AG04450 (cell line): ENCODE data around the gene MLF1. TPM values are rescaled to one million over a fixed set of nuclear protein-coding genes. Genes with fewer than 3 reads are reported as not detected.

Experiments used
- CTCF ChIA-PET: fragments of 300-600, 350-600 bp; formaldehyde crosslinking; extraction: SDS; loops from one replicate; lab custom pipeline; 2022; ENCODE audit warnings: antibody characterized with exemption, inconsistent platforms; lab: Charles Lee
- POLR2A ChIA-PET: fragments of 350-600 bp; formaldehyde crosslinking; extraction: SDS; loops from one replicate; lab custom pipeline; 2021; ENCODE audit warnings: antibody characterized with exemption, inconsistent platforms; lab: Yijun Ruan, JAX
- DNase-seq: peaks from one replicate; pipeline ENCODE4 v3.0.0-alpha.2; 2011; ENCODE audit warnings: low read depth, low spot score
- H3K27ac ChIP-seq: one replicate; pipeline ENCODE4 v1.5.1; 2012; ENCODE audit warnings: low read depth, low read length, control low read depth
- H3K27me3 ChIP-seq: one replicate; pipeline ENCODE4 v1.6.0; 2012; ENCODE audit warnings: low read length; ENCODE audit not compliant: control insufficient read depth, insufficient read depth
- H3K4me3 ChIP-seq: 2 replicates; pipeline ENCODE4 v1.5.1; 2011; ENCODE audit warnings: mild to moderate bottlenecking, low read depth, low read length, control low read depth
- H3K9me3 ChIP-seq: 2 replicates; pipeline ENCODE4 v1.5.1; 2012; ENCODE audit warnings: low read length; ENCODE audit not compliant: control insufficient read depth, insufficient read depth
- polyA plus RNA-seq: library from polyadenylated mRNA; depleted of rRNA; stranded (reverse); fragments of >200 nt; gene quantifications from 2 replicates; pipeline ENCODE4 v1.2.3, GENCODE V29; 2011
- TF ChIP-seq, protein P1 (sequence below): IDR thresholded peaks from 2 replicates; pipeline ENCODE4 v1.5.1; 2011; ENCODE audit warnings: low read depth, low read length, control low read depth, inconsistent platforms

Gene MLF1
- polyA plus RNA-seq, 1 experiment, result 10.1 TPM

DNA sequence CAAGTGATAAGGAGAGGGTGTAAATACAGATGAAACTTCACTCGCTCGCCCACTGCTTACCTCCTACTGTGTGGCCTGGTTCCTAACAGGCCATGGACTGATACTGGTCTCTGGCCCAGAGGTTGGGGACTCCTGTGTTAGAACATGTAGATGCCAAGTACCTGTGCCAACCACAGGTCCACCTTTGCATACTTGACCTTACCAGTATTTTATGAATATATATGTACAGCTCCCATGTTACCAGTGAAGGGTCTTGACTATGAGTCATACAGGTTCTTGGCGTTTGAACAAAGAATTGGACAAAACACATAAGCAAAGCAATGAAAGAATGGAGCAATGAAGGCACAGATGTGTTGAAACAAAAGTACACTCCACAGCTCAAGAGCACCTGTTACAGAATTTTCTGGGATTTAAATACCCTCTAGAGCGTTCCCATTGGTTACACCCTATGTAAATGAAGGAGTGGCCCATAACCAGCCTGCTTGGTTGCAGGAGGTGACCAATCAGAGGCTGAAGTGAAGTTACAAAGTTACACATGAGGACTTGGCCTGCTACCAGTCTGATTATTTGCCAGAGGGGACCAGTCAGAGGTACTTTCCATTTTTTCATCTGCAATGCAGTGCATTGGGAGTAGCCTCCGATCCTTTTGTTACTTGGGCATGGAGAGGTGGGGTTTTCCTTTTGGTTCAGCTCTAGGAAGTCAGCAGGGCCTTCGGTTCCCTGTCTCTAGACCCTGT lies 71.6 kb downstream of the MLF1 start:
- TF ChIP-seq, protein P1, sequence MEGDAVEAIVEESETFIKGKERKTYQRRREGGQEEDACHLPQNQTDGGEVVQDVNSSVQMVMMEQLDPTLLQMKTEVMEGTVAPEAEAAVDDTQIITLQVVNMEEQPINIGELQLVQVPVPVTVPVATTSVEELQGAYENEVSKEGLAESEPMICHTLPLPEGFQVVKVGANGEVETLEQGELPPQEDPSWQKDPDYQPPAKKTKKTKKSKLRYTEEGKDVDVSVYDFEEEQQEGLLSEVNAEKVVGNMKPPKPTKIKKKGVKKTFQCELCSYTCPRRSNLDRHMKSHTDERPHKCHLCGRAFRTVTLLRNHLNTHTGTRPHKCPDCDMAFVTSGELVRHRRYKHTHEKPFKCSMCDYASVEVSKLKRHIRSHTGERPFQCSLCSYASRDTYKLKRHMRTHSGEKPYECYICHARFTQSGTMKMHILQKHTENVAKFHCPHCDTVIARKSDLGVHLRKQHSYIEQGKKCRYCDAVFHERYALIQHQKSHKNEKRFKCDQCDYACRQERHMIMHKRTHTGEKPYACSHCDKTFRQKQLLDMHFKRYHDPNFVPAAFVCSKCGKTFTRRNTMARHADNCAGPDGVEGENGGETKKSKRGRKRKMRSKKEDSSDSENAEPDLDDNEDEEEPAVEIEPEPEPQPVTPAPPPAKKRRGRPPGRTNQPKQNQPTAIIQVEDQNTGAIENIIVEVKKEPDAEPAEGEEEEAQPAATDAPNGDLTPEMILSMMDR, result no peak
- ChIA-PET CTCF (interaction anchor here (0.5 to 3.2 kb wide), 6 partner anchors 16 to 1025 kb away, joined by 3 to 20 read pairs (median 4); partner anchors contain the start of gene MFSD1), POLR2A (no interaction called here)
- Histone ChIP-seq H3K27me3 (no peaks in the 10 kb centered on the region), H3K27ac (no peak overlapping the region), H3K4me3 (no peak overlapping the region), H3K9me3 (no peaks in the 10 kb centered on the region; the same call in 1 of the 2 replicates)
- no peak for DNase-seq

DNA sequence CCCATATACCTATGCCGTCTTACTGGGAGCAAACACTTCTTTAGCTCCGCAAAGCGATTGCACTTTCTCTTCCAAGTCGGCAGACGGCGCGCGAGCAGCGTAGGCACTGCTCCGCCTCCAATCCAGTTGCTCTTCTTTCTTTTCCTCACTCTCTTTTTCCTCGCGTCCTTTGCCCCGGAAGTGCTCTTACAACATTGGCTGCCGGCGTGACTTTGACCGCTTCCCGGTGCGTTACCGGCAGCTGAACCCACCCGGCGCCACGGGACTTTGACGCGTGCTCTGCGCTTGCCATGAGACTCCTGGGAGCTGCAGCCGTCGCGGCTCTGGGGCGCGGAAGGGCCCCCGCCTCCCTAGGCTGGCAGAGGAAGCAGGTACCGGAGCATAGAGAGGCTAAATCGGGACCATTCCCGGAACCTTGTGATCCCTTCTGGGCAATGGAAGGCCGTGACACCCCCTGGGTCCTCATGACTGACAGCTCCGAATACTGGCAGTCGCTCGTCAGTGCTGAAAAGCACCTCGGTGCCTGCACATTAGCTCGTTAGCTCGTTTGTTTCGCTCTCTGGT lies 73.4 kb downstream of the MLF1 start, which contains the start of gene GFM1:
Gene GFM1 (plus strand): TSS at position 183 of the 564 bp plus-strand sequence. CDS start 108 bp downstream, at position 291.
- Histone ChIP-seq H3K27ac (peak within 1 kb of the TSS; percentile 87), H3K9me3 (no peaks in the 10 kb centered on the region; the same call in 1 of the 2 replicates), H3K4me3 (peak within 1 kb of the TSS; percentile 92), H3K27me3 (no peaks in the 10 kb centered on the region)
- TF ChIP-seq, protein P1, result peak; percentile 94
- DNase-seq, result peak; percentile 86
- POLR2A ChIA-PET, result interaction anchor here (1.3 to 2.0 kb wide), 2 partner anchors 73 to 157 kb away, joined by 4 to 15 read pairs; partner anchors contain the start of genes MFSD1 and MLF1
- CTCF ChIA-PET, result interaction anchor here (0.5 to 7.4 kb wide), 25 partner anchors 9 to 615 kb away, joined by 3 to 89 read pairs (median 4); partner anchors contain the start of genes MFSD1 and MLF1

DNA sequence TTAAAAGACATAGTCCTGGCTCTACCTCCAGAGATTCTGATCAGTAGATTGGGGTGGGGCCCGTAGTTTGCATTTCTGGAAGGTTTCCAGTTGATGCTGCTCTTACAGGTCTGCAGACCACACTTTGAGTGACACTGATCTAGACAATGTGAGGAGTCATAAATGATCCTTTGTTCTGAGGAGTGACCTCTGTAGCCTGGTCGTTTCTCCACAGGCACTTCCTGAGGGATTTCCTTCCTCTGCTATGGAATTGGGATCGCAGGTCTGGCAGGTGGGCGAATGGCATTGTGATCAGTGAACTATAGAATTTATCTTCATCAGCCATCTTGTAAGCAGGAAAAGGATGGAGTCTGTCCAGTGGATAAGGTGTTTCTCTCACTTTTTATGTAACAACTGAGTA lies 78.8 kb downstream of the MLF1 start:
- Histone ChIP-seq H3K9me3 (no peaks in the 10 kb centered on the region), H3K27ac (no peak overlapping the region), H3K4me3 (no peak overlapping the region), H3K27me3 (no peaks in the 10 kb centered on the region)
- no peak for DNase-seq
- ChIA-PET POLR2A (no interaction called here), CTCF (interaction anchor here (7.4 kb wide), 1 partner anchor 10 kb away, joined by 89 read pairs; no protein-coding TSS in a partner anchor)
- TF ChIP-seq, protein P1, result no peak

DNA sequence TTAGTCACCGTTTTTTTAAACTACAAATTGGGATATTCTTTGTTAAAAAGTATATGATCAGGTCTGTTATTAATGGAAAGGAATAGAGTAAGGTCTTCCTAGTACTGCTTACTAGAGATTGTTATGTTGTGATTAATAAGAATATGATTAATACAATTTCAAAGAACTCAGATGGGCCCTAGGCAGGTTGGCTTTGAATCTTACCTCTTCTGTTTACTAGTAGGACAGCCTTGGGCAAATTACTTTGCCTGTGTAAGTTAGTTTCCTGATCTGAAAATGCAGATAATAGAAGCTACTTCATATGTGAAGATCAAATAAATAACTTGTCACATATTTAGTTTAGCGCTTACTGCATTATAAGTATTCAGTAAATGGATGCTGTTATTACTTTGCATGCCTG lies 80.2 kb downstream of the MLF1 start:
- ChIA-PET POLR2A (interaction anchor here (0.6 kb wide), 1 partner anchor 60 kb away, joined by 5 read pairs; no protein-coding TSS in a partner anchor), CTCF (interaction anchor here (0.6 to 2.8 kb wide), 3 partner anchors 9 to 1876 kb away, joined by 3 to 10 read pairs (median 7); no protein-coding TSS in a partner anchor)
- TF ChIP-seq, protein P1, result no peak
- H3K27me3 ChIP-seq, result no peaks in the 10 kb centered on the region
- no peak overlapping the region for H3K4me3 ChIP-seq
- H3K27ac ChIP-seq, result no peak overlapping the region
- no peaks in the 10 kb centered on the region for H3K9me3 ChIP-seq
- DNase-seq, result no peak
